IPS-18c (cell line): Measurements from ENCODE around the gene C14orf119.
"Not testable (repeated sequence)": the region's sequence is repeated elsewhere in the genome, so short reads cannot be mapped to it uniquely, and the experiment has no call there.

Experiments used
- H3K4me3 ChIP-seq: 2 replicates; pipeline ENCODE4 v1.7.0; 2013; ENCODE audit warnings: low read depth, mild to moderate bottlenecking, low read length, moderate library complexity; ENCODE audit not compliant: insufficient read depth
- H3K9me3 ChIP-seq: one replicate; pipeline ENCODE4 v1.6.1; 2013; ENCODE audit warnings: mild to moderate bottlenecking, low read length, moderate library complexity; ENCODE audit not compliant: control insufficient read depth, insufficient read depth

C14orf119 gene

GRCh38 chr14:23099212-23099861 lies 4.0 kb downstream of the C14orf119 start:
- no peaks in the 10 kb centered on the region for H3K9me3 ChIP-seq
- no peak overlapping the region for H3K4me3 ChIP-seq

- H3K9me3 ChIP-seq: no peaks in the 10 kb centered on the region
- H3K4me3 ChIP-seq: no peak overlapping the region
Measured at GRCh38 chr14:23101213-23101970, 6.1 kb downstream of the C14orf119 start.

GRCh38 chr14:23101986-23102625 lies 6.8 kb downstream of the C14orf119 start:
- Histone ChIP-seq H3K4me3 (no peak overlapping the region), H3K9me3 (no peaks in the 10 kb centered on the region)

- Histone ChIP-seq H3K4me3 (no peak overlapping the region), H3K9me3 (no peaks in the 10 kb centered on the region)
Measured at GRCh38 chr14:23102801-23103200, 7.5 kb downstream of the C14orf119 start.

- H3K4me3 ChIP-seq: no peak overlapping the region
Measured at GRCh38 chr14:23103581-23103980, 8.3 kb downstream of the C14orf119 start.

GRCh38 chr14:23104070-23104590 lies 8.8 kb downstream of the C14orf119 start:
- H3K4me3 ChIP-seq: no peak overlapping the region
- peaks cover 4% of the 10 kb centered on the region for H3K9me3 ChIP-seq

More at GRCh38 chr14:23103581-23103980, 8.3 kb downstream of the C14orf119 start:
- H3K9me3 ChIP-seq: peaks cover 4% of the 10 kb centered on the region

- Histone ChIP-seq H3K4me3 (no peak within 1 kb of the TSS), H3K9me3 (peaks cover 4% of the 10 kb centered on the region)
Measured at GRCh38 chr14:23104591-23105347, 9.5 kb downstream of the C14orf119 start, which contains the start of gene CIROP. TSS of gene CIROP (minus strand) at chr14:23104989. CDS start at chr14:23104920, 69 bp downstream.

GRCh38 chr14:23105348-23105824 lies 10.1 kb downstream of the C14orf119 start:
- Histone ChIP-seq H3K9me3 (peaks cover 4% of the 10 kb centered on the region), H3K4me3 (no peak overlapping the region)

- H3K9me3 ChIP-seq: peaks cover 4% of the 10 kb centered on the region
- no peak overlapping the region for H3K4me3 ChIP-seq
Measured at GRCh38 chr14:23106747-23107045, 11.4 kb downstream of the C14orf119 start.

- not testable (repeated sequence) for H3K9me3 ChIP-seq, H3K4me3 ChIP-seq
Measured at GRCh38 chr14:23107620-23108019, 12.3 kb downstream of the C14orf119 start.

GRCh38 chr14:23108169-23108568 lies 12.9 kb downstream of the C14orf119 start:
- not testable (repeated sequence) for H3K9me3 ChIP-seq

GRCh38 chr14:23109769-23110168 lies 14.5 kb downstream of the C14orf119 start:
- Histone ChIP-seq H3K4me3 (no peak overlapping the region), H3K9me3 (peaks cover 4% of the 10 kb centered on the region)

More at GRCh38 chr14:23108169-23108568, 12.9 kb downstream of the C14orf119 start:
- H3K4me3 ChIP-seq: not testable (repeated sequence)

- H3K4me3 ChIP-seq: no peak overlapping the region
- peaks cover 4% of the 10 kb centered on the region for H3K9me3 ChIP-seq
Measured at GRCh38 chr14:23110579-23111365, 15.5 kb downstream of the C14orf119 start.

- Histone ChIP-seq H3K9me3 (peaks cover 4% of the 10 kb centered on the region), H3K4me3 (peak overlapping the region; percentile 20; the same call in 1 of the 2 replicates)
Measured at GRCh38 chr14:23112359-23113178, 17.3 kb downstream of the C14orf119 start.

GRCh38 chr14:23113431-23114119 lies 18.3 kb downstream of the C14orf119 start:
- Histone ChIP-seq H3K9me3 (peaks cover under 1% of the 10 kb centered on the region), H3K4me3 (no peak overlapping the region)
